Endothelial cell of umbilical vein (primary cell): ENCODE measurements around the gene ZNF319. TPM values are rescaled to one million over a fixed set of nuclear protein-coding genes. Genes with fewer than 3 reads are reported as not detected.

ENCODE experiments used
- BruUV-seq: library from RNA; stranded (reverse); fragments of 400-500 nt; replicated peaks from 2 replicates; lab custom pipeline; 2021; lab: Mats Ljungman, UMichigan
- CTCF ChIA-PET: fragments of 300-600, 350-600 bp; sonication (Branson Sonifier 250); formaldehyde crosslinking; loops from one replicate; lab custom pipeline; 2021; ENCODE audit warnings: antibody characterized with exemption, inconsistent platforms; lab: Charles Lee
- POLR2A ChIA-PET: fragments of 300-600, 350-600 bp; sonication (Branson Sonifier 250); formaldehyde crosslinking; loops from one replicate; lab custom pipeline; 2021; ENCODE audit warnings: antibody characterized with exemption, inconsistent platforms; lab: Charles Lee
- DNase-seq: peaks from one replicate; pipeline ENCODE4 v3.0.0-alpha.2; 2011; ENCODE audit warnings: low read depth, low spot score
- FAIRE-seq: peaks from 2 replicates; lab custom pipeline; 2011; peaks lifted over from hg19 to GRCh38; lab: Jason Lieb, UNC
- H2AFZ ChIP-seq: 2 replicates; pipeline ENCODE4 v1.6.0; 2012; ENCODE audit warnings: low read depth, low read length, control low read depth, inconsistent platforms
- H3K27ac ChIP-seq: 2 replicates; pipeline ENCODE4 v1.5.1; 2011; ENCODE audit warnings: low read depth, mild to moderate bottlenecking, control low read depth, low read length, moderate library complexity; ENCODE audit not compliant: insufficient read depth
- H3K27me3 ChIP-seq, 2 experiments: 2 replicates each; pipeline versions ENCODE4 v1.6.0 to v1.6.1; 2011; ENCODE audit warnings: low read length in 2 of 2, mixed read lengths in 1 of 2; ENCODE audit not compliant: control insufficient read depth in 2 of 2, insufficient read depth in 2 of 2
- H3K36me3 ChIP-seq, 2 experiments: 2 replicates in 1 of 2; 3 replicates in 1 of 2; pipeline ENCODE4 v1.5.1; 2011; ENCODE audit warnings: low read length in 2 of 2, mild to moderate bottlenecking in 1 of 2, moderate library complexity in 1 of 2; ENCODE audit not compliant: control insufficient read depth in 2 of 2, insufficient read depth in 2 of 2; ENCODE audit errors: extremely low read depth in 1 of 2
- H3K4me1 ChIP-seq: 3 replicates; pipeline ENCODE4 v1.5.1; 2011; ENCODE audit warnings: mild to moderate bottlenecking, low read length; ENCODE audit not compliant: control insufficient read depth, insufficient read depth; ENCODE audit errors: extremely low read depth
- H3K4me2 ChIP-seq: 2 replicates; pipeline ENCODE4 v1.6.1; 2011; ENCODE audit warnings: low read length, control low read depth, mixed read lengths; ENCODE audit not compliant: insufficient read depth
- H3K4me3 ChIP-seq, 3 experiments: fragments of 200-600 bp in 1 of 3; sonication (generic), shearing (Covaris generic) in 1 of 3; replicated peaks in 1 of 3; 2 replicates each; pipeline ENCODE4 v1.5.1; 2011 to 2016; ENCODE audit warnings: control low read depth in 3 of 3, low read length in 3 of 3, mild to moderate bottlenecking in 2 of 3, inconsistent platforms in 1 of 3, low read depth in 1 of 3, moderate library complexity in 1 of 3; ENCODE audit not compliant: insufficient read depth in 1 of 3
- H3K79me2 ChIP-seq: 2 replicates; pipeline ENCODE4 v1.6.0; 2012; ENCODE audit warnings: low read length, inconsistent platforms; ENCODE audit not compliant: control insufficient read depth, insufficient read depth
- H3K9ac ChIP-seq: replicated peaks from 2 replicates; pipeline ENCODE3; 2011; ENCODE audit warnings: low read length, control low read depth; ENCODE audit not compliant: insufficient read depth; ENCODE audit errors: extremely low read depth
- H3K9me1 ChIP-seq: replicated peaks from 3 replicates; pipeline ENCODE4 v1.6.0; 2011; ENCODE audit warnings: mild to moderate bottlenecking, low read length; ENCODE audit not compliant: control insufficient read depth, insufficient read depth; ENCODE audit errors: extremely low read depth
- H3K9me3 ChIP-seq: replicated peaks from 2 replicates; pipeline ENCODE4 v1.5.1; 2012; ENCODE audit warnings: low read length, inconsistent platforms; ENCODE audit not compliant: control insufficient read depth, insufficient read depth
- H4K20me1 ChIP-seq: replicated peaks from 2 replicates; pipeline ENCODE3; 2011; ENCODE audit warnings: mild to moderate bottlenecking, low read length; ENCODE audit not compliant: control insufficient read depth, insufficient read depth; ENCODE audit errors: extremely low read depth
- EZH2 ChIP-seq: IDR thresholded peaks from 2 replicates; pipeline ENCODE4 v1.6.1; 2012; ENCODE audit warnings: borderline replicate concordance, low read depth, mild to moderate bottlenecking, moderate library complexity, low read length, inconsistent platforms; ENCODE audit not compliant: severe bottlenecking
- FOS ChIP-seq: IDR thresholded peaks from 2 replicates; pipeline ENCODE4 v1.6.1; 2011; ENCODE audit warnings: mild to moderate bottlenecking, low read length, moderate library complexity, borderline replicate concordance; ENCODE audit not compliant: insufficient read depth
- GATA2 ChIP-seq: IDR thresholded peaks from 2 replicates; pipeline ENCODE4 v1.7.0; 2011; ENCODE audit warnings: low read depth, mild to moderate bottlenecking, moderate library complexity, mixed read lengths, low read length; ENCODE audit not compliant: insufficient read length, insufficient read depth
- JUN ChIP-seq: IDR thresholded peaks from 2 replicates; pipeline ENCODE4 v1.6.1; 2011; ENCODE audit warnings: borderline replicate concordance, low read depth; ENCODE audit not compliant: insufficient read length, insufficient read depth
- MAX ChIP-seq: IDR thresholded peaks from 2 replicates; pipeline ENCODE4 v1.6.1; 2011; ENCODE audit not compliant: insufficient read depth, insufficient read length
- MYC ChIP-seq: IDR thresholded peaks from one replicate; pipeline ENCODE4 v1.6.1; 2011; ENCODE audit warnings: mild to moderate bottlenecking, low read depth, low read length
- POLR2A ChIP-seq: IDR thresholded peaks from 2 replicates; pipeline ENCODE4 v1.6.1; 2012; ENCODE audit warnings: low read depth, mild to moderate bottlenecking, control low read depth, low read length
- POLR2AphosphoS5 ChIP-seq: IDR thresholded peaks from 2 replicates; pipeline ENCODE4 v1.6.1; 2012; ENCODE audit warnings: low read depth, mild to moderate bottlenecking, control low read depth, low read length, moderate library complexity; ENCODE audit not compliant: insufficient read depth
- dilution Hi-C: fragments of 300-500 bp; cut with MboI; formaldehyde crosslinking; loops from one replicate; pipeline ENCODE4 v1.15.0; 2019; ENCODE audit warnings: low sequenced_read_pairs; ENCODE audit not compliant: extremely low pct_ligation_motif_present
- intact Hi-C: fragments of 100-400 bp; cut with micrococcal nuclease; formaldehyde crosslinking; loops from one replicate; pipeline ENCODE4 v1.10.0; 2022
- polyA plus RNA-seq, 4 experiments: library from polyadenylated mRNA; depleted of rRNA in 3 of 4; stranded (reverse) in 3 of 4; unstranded in 1 of 4; fragments of >200 nt; gene quantifications; 2 replicates each; pipeline versions ENCODE4 v1.2.1 to v1.2.3, GENCODE V29; 2011 to 2012; ENCODE audit warnings: missing spikeins in 1 of 4
- total RNA-seq: library from RNA; stranded (reverse); gene quantifications from 2 replicates; pipeline ENCODE4 v1.2.3, GENCODE V29; 2021
- TF ChIP-seq, protein P1 (sequence below), 2 donors: IDR thresholded peaks; 1 replicate in 1 of 2; 2 replicates in 1 of 2; pipeline ENCODE4 v1.5.1; 2011; ENCODE audit warnings: low read length in 2 of 2, mild to moderate bottlenecking in 2 of 2, moderate library complexity in 2 of 2, control low read depth in 1 of 2, inconsistent platforms in 1 of 2, low read depth in 1 of 2; ENCODE audit not compliant: insufficient read depth in 1 of 2; ENCODE audit errors: extremely low read depth in 1 of 2

Gene ZNF319
- total and polyA plus RNA-seq, 2 donors (not counting 3 experiments of a cell fraction or from before 2014, with no cell fraction given): 5.4 to 9.9 TPM

- intact Hi-C loops: no loop called here
Measured at GRCh38 chr16:58010886-58011285, 10.4 kb upstream of the ZNF319 start.

More at GRCh38 chr16:58010886-58011285, 10.4 kb upstream of the ZNF319 start:
- H4K20me1 ChIP-seq: no peaks in the 10 kb centered on the region
- no peak for TF ChIP-seq MYC
- no peak for TF ChIP-seq JUN
- no peak for TF ChIP-seq POLR2AphosphoS5
- no peak for TF ChIP-seq GATA2
- no peak for TF ChIP-seq FOS
- no peak for TF ChIP-seq POLR2A
- no peak for TF ChIP-seq MAX
- no peak for TF ChIP-seq EZH2
- TF ChIP-seq, protein P1, sequence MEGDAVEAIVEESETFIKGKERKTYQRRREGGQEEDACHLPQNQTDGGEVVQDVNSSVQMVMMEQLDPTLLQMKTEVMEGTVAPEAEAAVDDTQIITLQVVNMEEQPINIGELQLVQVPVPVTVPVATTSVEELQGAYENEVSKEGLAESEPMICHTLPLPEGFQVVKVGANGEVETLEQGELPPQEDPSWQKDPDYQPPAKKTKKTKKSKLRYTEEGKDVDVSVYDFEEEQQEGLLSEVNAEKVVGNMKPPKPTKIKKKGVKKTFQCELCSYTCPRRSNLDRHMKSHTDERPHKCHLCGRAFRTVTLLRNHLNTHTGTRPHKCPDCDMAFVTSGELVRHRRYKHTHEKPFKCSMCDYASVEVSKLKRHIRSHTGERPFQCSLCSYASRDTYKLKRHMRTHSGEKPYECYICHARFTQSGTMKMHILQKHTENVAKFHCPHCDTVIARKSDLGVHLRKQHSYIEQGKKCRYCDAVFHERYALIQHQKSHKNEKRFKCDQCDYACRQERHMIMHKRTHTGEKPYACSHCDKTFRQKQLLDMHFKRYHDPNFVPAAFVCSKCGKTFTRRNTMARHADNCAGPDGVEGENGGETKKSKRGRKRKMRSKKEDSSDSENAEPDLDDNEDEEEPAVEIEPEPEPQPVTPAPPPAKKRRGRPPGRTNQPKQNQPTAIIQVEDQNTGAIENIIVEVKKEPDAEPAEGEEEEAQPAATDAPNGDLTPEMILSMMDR (IDR thresholded peaks at IDR 0.05; ENCODE audit: extremely low read depth in 1 of 2, insufficient read depth in 1 of 2, low read depth in 1 of 2, low read length in 2 of 2): no peak
- H3K79me2 ChIP-seq: no peaks in the 10 kb centered on the region
- no peak for FAIRE-seq
- no peak overlapping the region for H3K4me2 ChIP-seq
- dilution Hi-C loops: no loop called here
- no peak overlapping the region for H3K27ac ChIP-seq
- no peaks in the 10 kb centered on the region for H3K27me3 ChIP-seq
- H3K9ac ChIP-seq: no peak overlapping the region
- H3K36me3 ChIP-seq: peaks cover 8 to 20% of the 10 kb centered on the region in 2 experiments
- ChIA-PET CTCF (interaction anchor here (1.1 to 1.6 kb wide), 5 partner anchors 9 to 288 kb away, joined by 3 to 4 read pairs (median 3); no protein-coding TSS in a partner anchor), POLR2A (no interaction called here)
- DNase-seq: no peak
- BruUV-seq: no TSS peak
- no peak overlapping the region for H3K4me3 ChIP-seq
- peaks cover 3% of the 10 kb centered on the region for H3K4me1 ChIP-seq
- no peaks in the 10 kb centered on the region for H3K9me1 ChIP-seq
- no peak overlapping the region for H2AFZ ChIP-seq
- no peaks in the 10 kb centered on the region for H3K9me3 ChIP-seq
